GM06990 (cell line): Measurements from ENCODE around the gene SLC7A14.

Experiments
- DNase-seq: peaks from one replicate; pipeline ENCODE4 v3.0.0-alpha.2; 2011; ENCODE audit not compliant: insufficient read length; ENCODE audit errors: extremely low read depth
- H3K27me3 ChIP-seq: replicated peaks from 2 replicates; pipeline ENCODE4 v1.6.0; 2011; ENCODE audit warnings: low read length; ENCODE audit not compliant: control insufficient read depth, insufficient read depth
- H3K36me3 ChIP-seq: 2 replicates; pipeline ENCODE4 v1.5.1; 2011; ENCODE audit warnings: low read length; ENCODE audit not compliant: control insufficient read depth, insufficient read depth
- H3K4me3 ChIP-seq: replicated peaks from 2 replicates; pipeline ENCODE4 v1.5.1; 2011; ENCODE audit warnings: low read depth, mild to moderate bottlenecking, control low read depth, low read length
- CTCF ChIP-seq: IDR thresholded peaks from 2 replicates; pipeline ENCODE4 v1.5.1; 2011; ENCODE audit warnings: low read length, control low read depth, mild to moderate bottlenecking, inconsistent platforms; ENCODE audit not compliant: insufficient read depth, poor library complexity, severe bottlenecking

The SLC7A14 gene

GRCh38 chr3:170487031-170487430 is 98.8 kb downstream of the SLC7A14 start:
- no peak for DNase-seq
- H3K27me3 ChIP-seq = peaks cover 3% of the 10 kb centered on the region
- no peak overlapping the region for H3K4me3 ChIP-seq
- no peak for TF ChIP-seq CTCF
- H3K36me3 ChIP-seq = no peaks in the 10 kb centered on the region

- Histone ChIP-seq H3K36me3 (no peaks in the 10 kb centered on the region), H3K27me3 (peaks cover 3% of the 10 kb centered on the region), H3K4me3 (no peak overlapping the region)
- DNase-seq = no peak
- no peak for TF ChIP-seq CTCF
Measured at GRCh38 chr3:170486398-170486797, 99.5 kb downstream of the SLC7A14 start.

- peaks cover 3% of the 10 kb centered on the region for H3K27me3 ChIP-seq
- H3K4me3 ChIP-seq = no peak overlapping the region
- no peaks in the 10 kb centered on the region for H3K36me3 ChIP-seq
- no peak for TF ChIP-seq CTCF
- DNase-seq = no peak
Measured at GRCh38 chr3:170485696-170486095, 100.2 kb downstream of the SLC7A14 start.

- peaks cover 3% of the 10 kb centered on the region for H3K27me3 ChIP-seq
- TF ChIP-seq CTCF = no peak
- no peak for DNase-seq
- no peak overlapping the region for H3K4me3 ChIP-seq
- no peaks in the 10 kb centered on the region for H3K36me3 ChIP-seq
Measured at GRCh38 chr3:170485294-170485693, 100.6 kb downstream of the SLC7A14 start.

- no peak overlapping the region for H3K4me3 ChIP-seq
Measured at GRCh38 chr3:170484869-170485268, 101.0 kb downstream of the SLC7A14 start.

More at GRCh38 chr3:170484869-170485268, 101.0 kb downstream of the SLC7A14 start:
- Histone ChIP-seq H3K36me3 (no peaks in the 10 kb centered on the region), H3K27me3 (peaks cover 3% of the 10 kb centered on the region)
- DNase-seq = no peak
- TF ChIP-seq CTCF = no peak
